G401 (cell line): Measurements from ENCODE around the gene GFRA1. TPM values are rescaled to one million over a fixed set of nuclear protein-coding genes. Genes with fewer than 3 reads are reported as not detected.

Source experiments
- DNase-seq: peaks from one replicate; pipeline ENCODE4 v3.0.0-alpha.2; 2015; ENCODE audit warnings: low spot score
- in situ Hi-C: cut with HindIII; loops from 2 replicates; pipeline ENCODE4 v1.10.0; 2016; ENCODE audit warnings: low sequenced_read_pairs, mixed read lengths
- total RNA-seq: library from RNA; depleted of rRNA; stranded (reverse); fragments of >200 nt; shearing (Covaris generic); gene quantifications from 2 replicates; pipeline ENCODE4 v1.2.3, GENCODE V29; 2014

GFRA1 gene
- total RNA-seq, 1 experiment from 2014 or later = 0.37 TPM

DNA sequence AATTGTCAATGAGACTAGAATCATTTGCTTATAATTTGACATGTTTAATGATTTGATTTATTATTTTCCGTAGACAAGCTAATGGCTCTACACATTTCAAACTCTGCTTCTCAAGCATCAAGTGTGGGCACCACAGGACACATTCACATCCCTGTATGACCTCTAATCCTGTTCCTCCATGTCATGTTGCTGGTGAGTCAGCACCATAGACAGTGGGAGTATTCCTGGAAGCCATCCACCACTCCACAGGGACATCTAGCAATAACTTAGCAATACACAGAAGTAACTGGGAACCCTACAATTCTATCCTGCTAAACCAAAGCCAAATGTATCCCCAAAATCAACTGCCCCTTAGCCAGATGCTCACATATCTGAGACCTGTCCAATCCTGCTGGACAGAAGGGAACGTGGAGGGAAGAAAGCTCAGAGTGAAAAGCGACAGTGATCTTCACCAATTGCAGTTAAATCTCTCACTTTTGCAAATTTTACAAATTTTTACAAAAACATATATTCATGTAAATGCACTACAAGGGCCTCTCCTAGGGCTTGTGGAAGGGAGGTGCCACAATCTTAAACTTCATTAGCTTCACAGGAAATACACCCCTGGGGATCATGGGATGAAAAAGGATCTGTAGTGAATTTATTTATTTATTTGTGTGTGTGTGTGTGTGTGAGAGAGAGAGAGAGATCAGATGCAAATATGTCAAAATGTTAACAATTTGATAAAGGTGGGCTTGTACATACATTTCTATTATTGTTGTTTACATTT, 126.5 kb downstream of the GFRA1 start:
- in situ Hi-C loops = no loop called here

DNA sequence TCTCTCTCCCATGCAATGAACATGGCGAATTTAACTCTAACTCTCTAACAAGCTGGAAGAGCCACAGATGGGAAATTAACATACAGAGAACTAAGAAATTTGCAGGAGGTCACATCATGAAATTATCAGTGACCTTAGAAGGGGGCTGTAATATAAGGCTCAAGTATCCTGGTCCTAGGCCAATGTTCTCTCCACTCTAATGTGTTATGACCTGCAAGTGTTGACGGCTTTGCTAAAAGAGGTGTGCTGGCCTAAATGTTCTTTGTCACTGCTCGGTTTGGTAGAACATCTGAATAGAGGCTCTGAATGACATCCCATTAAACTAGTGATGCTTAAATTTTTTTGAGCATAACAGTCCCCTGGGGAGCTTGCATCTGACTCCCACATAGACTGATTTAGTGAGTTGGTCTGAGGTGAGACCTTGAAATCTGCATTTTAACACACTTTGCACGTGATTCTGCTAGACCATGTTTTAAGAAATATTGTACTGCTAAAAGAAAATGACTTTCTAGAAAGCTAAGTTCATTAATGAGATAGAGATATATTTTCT, 129.3 kb downstream of the GFRA1 start:
- DNase-seq = no peak
- in situ Hi-C loops = no loop called here

More for the DNA sequence above, 126.5 kb downstream of the GFRA1 start:
- no peak for DNase-seq

DNA sequence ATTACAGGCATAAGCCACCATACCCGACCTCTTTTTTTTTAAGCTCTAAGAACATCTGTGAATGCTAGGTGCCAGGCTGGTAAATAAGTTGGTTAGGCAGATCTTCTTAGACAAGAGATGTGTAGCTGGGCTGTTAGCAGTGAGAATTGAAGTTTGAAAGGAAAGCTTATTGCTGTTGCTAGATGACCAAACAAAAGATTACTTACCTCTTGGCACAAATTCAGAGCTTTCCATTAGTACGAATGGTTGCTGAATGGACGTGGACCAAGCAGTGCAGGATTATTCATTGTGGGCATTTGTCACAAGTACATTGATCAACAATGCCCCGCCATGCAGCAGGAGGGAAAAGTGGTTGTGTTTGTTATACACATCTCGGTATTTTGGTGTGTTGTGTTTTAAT, 131.2 kb downstream of the GFRA1 start:
- in situ Hi-C loops = no loop called here
- no peak for DNase-seq

DNA sequence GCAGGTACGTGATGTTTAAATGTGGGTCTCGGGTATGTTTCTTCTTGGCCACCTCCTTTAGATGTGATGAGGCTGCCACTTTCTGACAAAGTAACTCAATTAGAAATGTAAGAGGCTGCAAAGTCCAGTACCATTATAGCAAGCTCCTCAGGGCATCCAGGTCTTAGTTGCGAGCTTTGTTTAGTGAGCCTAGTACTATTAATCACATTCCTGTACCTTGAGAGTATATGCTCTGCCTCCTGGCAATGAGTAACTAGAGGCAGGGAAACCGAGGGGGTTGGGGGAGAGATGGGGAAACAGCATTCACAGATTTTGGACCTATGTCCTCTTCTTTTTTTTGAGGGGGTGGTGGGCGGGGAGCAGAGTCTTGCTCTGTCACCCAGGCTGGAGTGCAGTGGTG, 131.8 kb downstream of the GFRA1 start:
- in situ Hi-C loops = no loop called here
- no peak for DNase-seq

DNA sequence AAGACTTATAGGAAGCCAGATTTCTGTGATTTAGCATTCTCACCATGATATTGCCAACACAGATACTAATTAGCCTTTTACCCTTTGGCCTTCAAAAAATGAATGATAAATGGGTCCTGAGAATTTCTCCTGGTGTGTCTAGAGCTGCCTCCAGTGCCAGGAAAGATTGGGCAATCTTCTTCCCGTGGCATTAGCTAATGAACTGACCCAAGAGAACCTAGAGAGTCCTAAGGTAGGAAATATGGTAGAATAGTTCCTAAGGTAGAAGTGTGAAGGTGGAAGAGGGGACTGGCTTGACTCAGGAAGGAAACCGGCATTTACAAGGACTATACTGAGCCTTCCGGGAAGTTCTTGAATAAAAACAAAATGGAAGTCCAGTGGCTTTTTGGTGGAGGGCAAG, 133.1 kb downstream of the GFRA1 start:
- in situ Hi-C loops = no loop called here
- no peak for DNase-seq

DNA sequence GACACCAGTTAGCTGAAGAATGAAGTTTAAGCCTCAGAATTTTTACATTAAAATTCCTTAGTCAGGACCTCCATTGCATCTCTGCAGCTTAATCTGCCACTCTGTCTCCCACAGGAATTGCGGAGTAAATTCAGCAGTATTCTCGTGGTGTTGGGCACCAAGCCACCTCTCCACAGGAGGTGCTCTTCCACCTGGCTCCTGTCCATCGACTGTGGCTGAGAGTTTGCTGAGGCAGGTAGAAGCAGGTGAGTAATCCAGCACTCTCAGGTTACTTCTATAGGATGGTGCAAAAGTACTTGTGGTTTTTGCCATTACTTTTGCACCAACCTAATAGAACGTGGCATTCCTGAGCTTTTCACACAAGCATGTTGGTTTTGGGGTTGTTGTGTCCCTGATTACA, 134.1 kb downstream of the GFRA1 start:
- DNase-seq = no peak
- in situ Hi-C loops = no loop called here

DNA sequence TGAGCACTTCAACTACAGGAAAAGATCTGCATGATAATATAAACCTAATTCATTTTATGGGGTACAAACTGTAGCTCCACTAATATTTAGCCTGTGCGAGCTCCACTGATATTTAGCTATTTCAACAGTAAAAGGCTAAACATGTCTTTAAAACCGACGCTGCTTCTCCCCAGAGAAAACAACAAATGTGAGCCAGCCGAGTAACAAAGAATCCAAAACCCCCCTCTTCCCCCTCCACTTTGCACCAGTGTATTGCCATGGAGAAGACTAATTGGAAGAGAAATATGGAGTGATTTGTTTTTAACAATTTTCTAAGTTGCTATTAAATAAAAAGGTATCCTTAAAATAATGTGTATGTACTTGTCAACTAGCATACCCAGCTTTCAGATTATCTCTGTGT, 136.7 kb downstream of the GFRA1 start:
- DNase-seq = no peak
- in situ Hi-C loops = no loop called here

DNA sequence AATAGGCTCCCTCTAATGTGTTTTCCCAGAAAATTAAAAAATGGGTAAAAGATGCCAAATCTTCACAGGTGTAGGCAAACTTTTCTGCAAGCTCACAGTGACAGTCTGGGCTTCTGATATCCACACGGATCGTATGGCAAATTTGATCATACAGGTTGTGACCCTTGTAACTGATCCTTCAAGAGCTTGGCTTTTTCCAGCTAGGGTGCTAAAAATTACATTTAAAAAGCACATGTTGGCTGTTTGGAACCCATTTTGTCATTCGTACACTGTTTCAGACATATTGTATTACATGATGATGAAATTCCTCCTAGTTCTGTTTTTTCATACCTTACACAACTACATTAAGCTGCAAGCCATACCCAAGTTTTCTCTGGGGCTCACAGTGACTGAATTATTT, 138.7 kb downstream of the GFRA1 start:
- in situ Hi-C loops = no loop called here
- DNase-seq = no peak

DNA sequence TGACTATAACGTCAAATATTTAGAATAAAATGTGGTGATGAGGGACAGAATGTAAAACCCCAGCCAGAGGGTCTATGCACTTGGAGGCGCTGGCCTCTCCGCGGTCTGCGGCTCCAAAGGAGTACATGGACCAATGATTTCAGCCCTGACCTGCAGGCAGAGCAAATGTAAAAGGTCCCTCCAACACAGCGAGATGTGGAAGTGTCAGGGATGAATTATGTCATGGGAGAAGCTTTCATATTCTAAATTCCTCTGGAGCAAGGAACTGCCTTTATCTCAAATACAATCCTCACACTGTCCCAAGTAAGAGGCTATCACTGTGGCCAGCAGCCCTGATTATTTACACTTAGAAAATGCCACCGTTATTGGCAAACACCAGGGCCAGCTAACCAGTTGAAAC, 139.4 kb downstream of the GFRA1 start:
- in situ Hi-C loops = no loop called here
- no peak for DNase-seq

DNA sequence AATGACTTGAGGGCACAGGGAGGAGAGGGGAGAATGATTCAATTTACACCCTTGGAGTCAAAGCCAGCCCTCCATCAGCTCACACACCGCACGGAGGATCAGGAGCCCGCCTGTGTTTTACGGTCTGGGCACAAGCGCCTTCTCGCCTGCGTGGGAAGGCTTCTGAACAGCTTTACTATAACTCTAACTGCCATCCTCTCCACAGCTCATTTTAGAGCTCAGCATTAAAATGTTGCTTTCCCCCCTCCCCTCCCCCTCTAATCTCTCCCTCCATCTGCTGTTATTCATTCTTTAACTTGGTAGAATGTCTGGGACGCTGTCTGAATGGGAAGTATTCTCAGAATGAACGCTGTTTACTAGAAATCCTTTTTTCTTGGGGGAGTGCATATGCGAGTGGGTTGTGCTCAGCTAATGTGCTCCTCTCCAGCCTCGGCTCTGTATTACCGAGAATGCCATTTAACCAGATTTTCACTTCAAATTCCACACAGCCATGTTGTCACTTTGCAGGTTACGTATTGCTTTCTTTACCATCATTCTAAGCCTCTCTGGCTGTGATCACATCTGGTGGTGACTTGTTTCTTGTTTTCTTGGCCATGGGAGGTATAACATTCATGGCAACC, 140.1 kb downstream of the GFRA1 start:
- DNase-seq = no peak
- in situ Hi-C loops = no loop called here

DNA sequence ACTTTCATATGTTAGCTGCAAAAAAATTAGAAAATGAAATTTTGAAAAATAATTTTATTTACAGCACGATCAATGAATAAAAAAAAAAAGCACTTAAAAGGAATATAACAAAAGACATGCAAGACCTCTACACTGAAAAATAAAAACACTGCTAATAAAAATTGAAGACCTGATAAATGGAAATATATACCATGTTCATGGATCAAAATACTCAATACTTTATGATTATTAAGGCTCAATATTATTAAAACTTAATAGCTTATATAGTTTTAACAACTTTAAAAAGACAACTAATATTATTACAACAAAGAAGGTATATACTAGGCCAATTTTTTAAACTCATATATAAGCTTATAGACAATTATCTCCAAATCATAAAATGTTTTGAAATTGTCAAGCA, 143.0 kb downstream of the GFRA1 start:
- no peak for DNase-seq
- in situ Hi-C loops = no loop called here

DNA sequence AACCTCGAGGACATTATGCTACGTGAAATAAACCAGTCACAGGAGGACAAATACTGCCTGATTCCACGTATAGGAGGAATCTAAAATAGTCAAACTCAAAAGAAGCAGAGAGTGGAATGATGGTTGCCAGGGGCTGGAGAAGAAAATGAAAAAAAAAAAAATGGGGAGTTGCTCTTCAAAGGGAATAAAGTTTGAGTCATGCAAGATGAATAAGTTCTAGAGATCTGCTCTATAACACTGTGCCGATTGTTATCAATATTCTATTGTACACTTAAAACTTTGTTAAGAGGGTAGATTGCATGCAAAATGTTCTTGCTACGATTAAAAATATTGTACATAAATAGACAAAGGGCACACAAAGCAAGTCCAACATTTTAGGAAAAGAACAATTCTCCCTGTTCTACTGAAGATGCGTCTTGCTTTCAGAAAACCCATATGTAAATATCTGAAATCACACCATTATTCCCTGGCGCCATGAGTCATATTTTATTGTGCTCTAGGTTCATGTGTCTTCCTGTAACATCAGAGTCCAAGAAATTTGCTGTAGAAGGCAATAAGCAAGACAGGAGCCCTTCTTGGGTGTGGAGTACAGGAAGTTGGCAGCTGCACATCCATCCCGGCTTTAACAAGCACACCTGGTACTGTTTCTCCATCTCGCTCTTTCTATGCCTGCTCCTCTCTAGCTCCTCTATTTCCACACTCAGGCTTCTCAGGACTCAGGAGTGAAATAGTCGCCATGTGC, 145.9 kb downstream of the GFRA1 start:
- in situ Hi-C loops = no loop called here
- DNase-seq = no peak

DNA sequence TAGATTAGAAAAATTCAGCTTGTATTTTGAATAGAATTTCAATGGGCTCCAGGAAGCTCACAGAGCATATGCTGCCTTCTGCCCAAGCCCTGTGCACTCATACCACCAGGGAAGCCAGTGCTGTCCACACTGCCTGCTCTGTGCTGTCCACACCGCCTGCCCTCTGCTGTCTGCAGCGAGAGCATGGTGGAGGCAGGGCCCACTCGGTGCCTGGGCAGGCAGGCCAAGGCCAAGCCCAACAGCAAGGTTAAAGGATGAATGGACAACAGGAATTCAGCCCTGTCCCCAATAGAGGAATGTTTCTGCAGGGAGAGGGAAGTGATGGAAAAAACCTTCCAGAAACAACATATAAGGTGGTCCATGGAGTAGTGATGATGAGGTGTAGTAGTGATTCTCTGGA, 146.8 kb downstream of the GFRA1 start:
- no peak for DNase-seq

DNA sequence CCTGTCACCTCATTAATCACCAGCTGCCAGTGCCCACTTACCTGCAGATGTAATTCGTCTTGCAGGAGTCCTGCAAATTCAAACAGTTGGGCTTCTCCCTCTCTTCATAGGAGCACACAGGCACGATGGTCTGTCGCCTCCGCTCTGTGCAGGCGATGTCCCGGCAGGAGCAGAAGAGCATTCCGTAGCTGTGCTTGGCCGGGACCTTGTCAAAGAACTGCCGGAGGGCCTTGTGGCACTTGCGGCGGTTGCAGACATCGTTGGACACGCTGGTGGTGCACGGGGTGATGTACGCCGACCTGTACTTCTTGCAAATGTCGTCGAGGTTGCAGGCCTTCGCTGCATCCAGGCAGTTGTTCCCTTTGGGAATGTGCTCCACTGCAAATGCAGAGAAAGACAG, 147.8 kb downstream of the GFRA1 start:
- no peak for DNase-seq
- in situ Hi-C loops = no loop called here

More for the DNA sequence above, 146.8 kb downstream of the GFRA1 start:
- in situ Hi-C loops = no loop called here

DNA sequence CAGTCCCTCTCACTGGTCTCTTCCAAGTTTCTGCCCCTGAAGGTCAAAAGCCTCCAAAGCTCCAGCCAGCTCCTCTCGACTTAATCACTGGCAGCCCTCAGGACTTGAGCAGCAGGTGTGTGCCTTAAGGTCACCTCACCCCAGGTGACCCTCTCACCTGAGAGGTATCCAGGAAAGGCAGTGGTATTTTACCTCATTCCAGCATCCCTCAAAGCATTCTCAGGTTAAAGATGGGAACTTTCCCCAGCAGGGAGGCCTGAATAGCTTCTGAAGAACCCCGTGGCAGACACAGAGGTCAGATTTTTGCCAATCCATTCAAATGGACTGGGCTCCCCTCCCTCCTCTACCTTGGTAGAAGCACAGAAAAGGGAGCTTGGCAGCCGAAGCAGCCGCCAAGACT, 148.2 kb downstream of the GFRA1 start:
- no peak for DNase-seq
- in situ Hi-C loops = no loop called here

DNA sequence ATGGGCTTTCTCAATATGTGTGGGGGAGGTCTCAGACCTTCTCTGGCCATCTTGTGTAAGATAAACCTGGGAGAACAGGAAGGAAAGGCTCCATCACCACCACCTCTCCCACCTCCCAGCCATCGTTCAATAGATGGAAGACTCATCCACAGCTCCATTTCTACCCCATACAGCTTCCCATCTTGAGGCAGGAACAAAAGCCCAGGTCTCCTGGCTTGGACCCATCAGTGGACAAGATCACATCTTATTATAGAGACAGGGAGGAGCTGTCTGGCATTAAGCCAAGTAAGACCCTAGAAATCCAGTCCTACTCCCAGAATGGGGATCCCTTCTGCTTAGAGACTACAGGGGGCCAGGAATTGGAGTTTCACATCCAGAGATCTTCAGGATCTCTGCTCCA, 150.3 kb downstream of the GFRA1 start:
- in situ Hi-C loops = no loop called here
- no peak for DNase-seq

DNA sequence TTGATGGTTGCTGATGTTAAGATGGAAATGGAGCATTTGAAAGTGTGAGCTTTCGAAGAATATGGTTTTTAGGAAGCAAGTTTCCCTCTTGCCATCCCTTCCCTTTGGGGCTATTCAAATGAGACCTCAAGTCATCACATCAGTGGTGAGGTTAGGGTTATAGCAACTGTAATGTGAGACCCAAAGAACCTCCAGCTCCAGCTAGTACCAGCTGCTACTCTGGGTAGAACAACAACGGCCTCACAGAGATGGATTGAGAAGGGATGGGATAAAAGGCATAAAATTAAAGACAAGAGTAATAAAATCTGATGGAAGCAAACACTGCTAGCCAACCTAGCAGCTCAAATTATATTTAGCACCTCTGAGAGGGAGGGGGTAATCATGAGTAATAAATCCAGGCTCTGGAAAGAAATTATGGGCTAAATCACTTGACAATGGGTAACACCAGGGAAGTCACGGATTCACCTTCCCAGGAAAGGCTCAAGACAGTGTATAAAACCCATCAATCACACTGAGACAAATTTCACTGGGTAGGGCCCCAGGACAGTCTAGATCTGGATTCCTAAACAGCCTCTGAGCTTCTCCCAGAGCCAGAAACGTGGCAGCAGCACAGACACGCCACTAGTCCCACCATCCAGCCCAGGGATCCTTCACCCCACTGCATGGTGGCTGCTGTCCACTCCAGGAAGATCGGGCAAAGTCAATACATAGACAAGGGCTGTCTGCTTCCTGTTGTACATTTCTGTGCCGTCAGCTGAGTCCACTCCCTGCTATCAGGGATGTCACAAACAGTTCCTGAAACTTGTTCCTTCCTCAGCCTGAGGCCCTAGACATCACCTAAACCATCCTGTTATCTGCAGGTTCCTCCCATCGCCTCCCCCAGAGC, 151.1 kb downstream of the GFRA1 start:
- no peak for DNase-seq
- in situ Hi-C loops = no loop called here

DNA sequence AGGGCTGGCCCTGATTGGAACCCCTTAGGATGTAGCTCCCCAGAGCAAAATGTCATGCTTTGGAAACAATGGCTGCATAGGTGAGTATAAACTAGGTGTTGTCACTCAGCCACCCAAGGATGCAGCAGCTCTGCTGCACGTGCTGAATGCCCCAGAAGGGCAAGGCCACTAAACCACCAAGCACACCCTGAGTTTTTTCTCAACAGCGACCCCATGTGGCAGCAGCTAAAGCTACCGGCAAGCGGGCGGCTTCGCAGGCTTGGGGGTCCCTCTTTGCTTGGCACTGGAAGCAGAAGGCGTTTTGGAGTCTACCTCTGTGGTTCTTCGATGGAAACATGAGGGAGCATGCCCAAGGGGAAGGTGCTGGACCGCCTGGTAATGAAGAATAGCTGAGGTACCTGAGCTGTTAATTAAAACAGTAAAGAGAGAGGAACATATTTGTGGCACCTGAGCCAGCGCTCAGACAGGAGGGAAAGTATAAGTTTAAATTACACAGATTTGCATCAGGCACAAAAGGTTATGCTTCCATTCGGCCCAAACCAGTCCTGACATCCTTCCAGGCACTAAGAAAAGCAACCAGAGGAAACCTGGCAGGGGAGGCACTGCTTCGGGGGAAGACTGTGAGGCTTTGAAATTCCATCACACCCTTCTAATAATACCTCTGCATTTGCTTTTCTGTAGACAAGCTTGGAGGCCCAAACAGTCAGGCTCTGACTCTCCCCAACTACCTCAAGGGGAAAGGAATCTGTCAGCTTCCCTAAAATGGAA, 152.1 kb downstream of the GFRA1 start:
- DNase-seq = no peak

DNA sequence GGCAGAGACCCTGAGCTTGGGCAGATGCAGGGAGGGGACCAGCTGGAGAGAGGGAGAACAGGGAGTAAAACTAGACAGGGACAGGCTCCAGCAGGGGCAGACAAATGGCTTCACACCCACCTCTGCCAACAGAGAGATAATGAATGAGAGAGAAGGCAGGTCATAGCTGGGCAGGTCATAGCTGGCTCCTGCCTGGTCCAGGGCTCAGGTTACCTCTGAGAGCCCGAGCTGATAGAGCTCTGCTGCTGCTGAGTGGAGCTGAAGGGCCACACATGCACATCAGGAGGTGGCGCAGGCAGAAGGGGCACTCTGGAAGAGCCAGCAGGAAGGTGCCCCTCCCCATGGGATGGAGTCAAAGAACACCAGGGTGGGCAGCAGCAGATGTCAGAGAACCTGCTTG, 154.2 kb downstream of the GFRA1 start:
- in situ Hi-C loops = no loop called here
- DNase-seq = no peak

More for the DNA sequence above, 152.1 kb downstream of the GFRA1 start:
- in situ Hi-C loops = no loop called here
